Mucosa of descending colon (tissue), 3 donors: ENCODE measurements around the gene WDR37. TPM values are rescaled to one million over a fixed set of nuclear protein-coding genes. Genes with fewer than 3 reads are reported as not detected.

Experiments used
- ATAC-seq: fragments of 200-7000 bp; cut with Tn5 transposase; one replicate; pipeline ENCODE4 v1.9.1; 2020; ENCODE audit warnings: mild to moderate bottlenecking, moderate library complexity
- DNase-seq, 3 donors: peaks; one replicate each; pipeline ENCODE4 v3.0.0-alpha.2; 2020
- H3K36me3 ChIP-seq: fragments of 200-600 bp; one replicate; pipeline ENCODE4 v1.8.0; 2021; ENCODE audit warnings: low read depth, mild to moderate bottlenecking
- H3K4me1 ChIP-seq: fragments of 200-600 bp; one replicate; pipeline ENCODE4 v1.8.0; 2021; ENCODE audit warnings: low read depth, mild to moderate bottlenecking
- H3K4me3 ChIP-seq: fragments of 200-600 bp; one replicate; pipeline ENCODE4 v1.8.0; 2021; ENCODE audit warnings: mild to moderate bottlenecking
- H3K9me3 ChIP-seq: fragments of 200-600 bp; one replicate; pipeline ENCODE4 v1.8.0; 2021; ENCODE audit warnings: mild to moderate bottlenecking
- intact Hi-C, 2 donors: fragments of 100-400 bp; cut with DNase I in 1 of 2; cut with micrococcal nuclease in 1 of 2; formaldehyde crosslinking; loops; one replicate each; pipeline versions ENCODE4 v1.11.0 to v1.11.1; 2022; cut with DNase I, micrococcal nuclease
- total RNA-seq, 3 donors: library from RNA; stranded (reverse); fragmentation: NEBNext Ultra II Directional in 2 of 3; extraction: Animal tissue kit (Norgen Biotek cat#: 25700) in 2 of 3; gene quantifications; one replicate each; pipeline versions ENCODE4 v1.2.1 to v1.2.4, GENCODE V29; 2021 to 2023
- TF ChIP-seq, protein P1 (sequence below): fragments of 200-600 bp; IDR thresholded peaks from one replicate; pipeline ENCODE4 v1.8.0; 2022; ENCODE audit warnings: antibody characterized with exemption, mild to moderate bottlenecking
- donor health status: DM: no; HTN: no; CAD: no; lungs with moderate emphysema.
- donor health status: DM: no; HTN: no; CAD: no.
- donor health status: DM: no; HTN: yes; CAD: no.

WDR37 gene
- total RNA-seq, 3 donors from 2014 or later = 18.3 to 24.1 (median 20.8) TPM

DNA sequence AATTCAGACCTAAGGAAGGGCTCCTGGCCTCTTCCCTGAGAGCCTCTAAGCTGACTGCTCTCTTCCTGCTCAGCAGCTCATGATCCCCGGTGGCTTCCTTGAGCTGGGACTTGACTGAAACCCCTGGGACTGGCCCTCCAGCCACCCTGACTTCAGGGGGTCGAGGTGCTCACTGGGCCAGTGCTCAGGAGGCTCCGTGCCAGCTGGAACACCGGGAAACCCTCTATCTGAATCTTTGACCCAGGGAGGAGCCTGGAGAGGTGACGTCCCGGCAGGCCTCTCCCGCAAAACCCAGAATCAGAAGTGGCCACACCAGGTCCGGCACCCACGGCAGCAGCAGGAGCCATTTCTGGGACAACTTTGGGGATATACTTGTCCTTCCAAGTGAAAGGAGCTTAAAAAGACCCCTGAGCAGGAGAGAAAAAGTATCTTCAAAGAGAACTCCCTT is 110.7 kb downstream of the WDR37 start:
- Histone ChIP-seq H3K4me1 (no peaks in the 10 kb centered on the region), H3K4me3 (no peak overlapping the region), H3K9me3 (no peaks in the 10 kb centered on the region), H3K36me3 (no peaks in the 10 kb centered on the region)
- TF ChIP-seq, protein P1, sequence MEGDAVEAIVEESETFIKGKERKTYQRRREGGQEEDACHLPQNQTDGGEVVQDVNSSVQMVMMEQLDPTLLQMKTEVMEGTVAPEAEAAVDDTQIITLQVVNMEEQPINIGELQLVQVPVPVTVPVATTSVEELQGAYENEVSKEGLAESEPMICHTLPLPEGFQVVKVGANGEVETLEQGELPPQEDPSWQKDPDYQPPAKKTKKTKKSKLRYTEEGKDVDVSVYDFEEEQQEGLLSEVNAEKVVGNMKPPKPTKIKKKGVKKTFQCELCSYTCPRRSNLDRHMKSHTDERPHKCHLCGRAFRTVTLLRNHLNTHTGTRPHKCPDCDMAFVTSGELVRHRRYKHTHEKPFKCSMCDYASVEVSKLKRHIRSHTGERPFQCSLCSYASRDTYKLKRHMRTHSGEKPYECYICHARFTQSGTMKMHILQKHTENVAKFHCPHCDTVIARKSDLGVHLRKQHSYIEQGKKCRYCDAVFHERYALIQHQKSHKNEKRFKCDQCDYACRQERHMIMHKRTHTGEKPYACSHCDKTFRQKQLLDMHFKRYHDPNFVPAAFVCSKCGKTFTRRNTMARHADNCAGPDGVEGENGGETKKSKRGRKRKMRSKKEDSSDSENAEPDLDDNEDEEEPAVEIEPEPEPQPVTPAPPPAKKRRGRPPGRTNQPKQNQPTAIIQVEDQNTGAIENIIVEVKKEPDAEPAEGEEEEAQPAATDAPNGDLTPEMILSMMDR = no peak
- no peak for DNase-seq
- intact Hi-C loops = no loop called here
- no peak for ATAC-seq

DNA sequence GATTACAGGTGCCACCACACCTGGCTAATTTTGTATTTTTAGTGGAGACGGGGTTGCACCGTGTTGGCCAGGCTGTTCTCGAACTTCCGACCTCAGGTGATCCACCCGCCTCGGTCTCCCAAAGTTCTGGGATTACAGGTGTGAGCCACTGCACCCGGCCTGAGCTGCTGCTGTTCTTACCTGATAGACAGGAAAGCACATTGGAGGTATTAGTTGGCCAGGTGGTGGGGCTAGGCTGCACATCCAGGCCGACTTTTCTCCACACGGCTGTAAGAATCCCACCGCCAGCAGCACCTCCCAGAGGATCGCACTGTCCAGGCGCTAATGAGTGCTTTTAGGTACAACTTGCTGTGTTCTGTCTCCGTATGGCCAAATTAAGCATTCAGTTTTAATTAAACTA is 112.6 kb downstream of the WDR37 start:
- Histone ChIP-seq H3K36me3 (no peaks in the 10 kb centered on the region), H3K9me3 (no peaks in the 10 kb centered on the region), H3K4me1 (no peaks in the 10 kb centered on the region), H3K4me3 (no peak overlapping the region)
- ATAC-seq (no peak), DNase-seq (peak in 1 of 3 donors; percentile 8)
- intact Hi-C loops = no loop called here
- TF ChIP-seq, protein P1 = no peak

DNA sequence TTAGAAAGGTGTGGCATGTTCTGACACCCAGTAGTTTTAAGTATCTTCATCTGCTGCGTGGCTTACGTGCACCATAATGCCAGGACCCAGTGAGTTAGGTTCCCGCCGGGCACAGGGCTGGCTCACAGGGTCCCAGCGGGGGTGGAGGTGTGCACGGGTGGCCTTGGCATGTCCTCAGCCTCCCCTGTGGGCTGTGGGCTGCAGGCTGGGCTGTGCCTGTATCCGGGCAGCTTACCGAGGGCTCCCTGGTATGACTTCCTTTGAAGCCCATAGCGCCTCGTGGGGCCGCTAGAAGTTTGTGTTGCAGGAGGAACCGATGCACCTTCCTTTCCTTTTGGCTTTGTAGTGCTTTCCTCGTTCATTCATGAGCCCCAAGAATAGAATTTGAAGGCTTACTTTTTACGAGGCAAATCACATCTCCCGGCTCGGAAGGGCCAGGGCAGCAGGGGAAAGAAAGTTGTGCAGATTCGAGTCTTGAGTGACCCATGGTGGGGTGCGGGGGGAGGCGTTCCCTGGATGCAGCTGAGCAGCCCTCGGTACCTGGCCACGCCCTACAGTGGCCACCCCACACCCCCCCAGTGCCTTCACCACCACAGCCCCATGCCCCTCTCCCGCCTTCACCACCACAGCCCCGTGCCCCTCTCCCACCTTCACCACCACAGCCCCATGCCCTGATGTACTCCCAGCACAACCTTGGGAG is 113.2 kb downstream of the WDR37 start:
- Histone ChIP-seq H3K4me1 (no peaks in the 10 kb centered on the region), H3K36me3 (no peaks in the 10 kb centered on the region), H3K9me3 (no peaks in the 10 kb centered on the region), H3K4me3 (no peak overlapping the region)
- ATAC-seq (no peak), DNase-seq (peak in 1 of 3 donors; percentile 8)
- intact Hi-C loops = no loop called here
- TF ChIP-seq, protein P1 = no peak

DNA sequence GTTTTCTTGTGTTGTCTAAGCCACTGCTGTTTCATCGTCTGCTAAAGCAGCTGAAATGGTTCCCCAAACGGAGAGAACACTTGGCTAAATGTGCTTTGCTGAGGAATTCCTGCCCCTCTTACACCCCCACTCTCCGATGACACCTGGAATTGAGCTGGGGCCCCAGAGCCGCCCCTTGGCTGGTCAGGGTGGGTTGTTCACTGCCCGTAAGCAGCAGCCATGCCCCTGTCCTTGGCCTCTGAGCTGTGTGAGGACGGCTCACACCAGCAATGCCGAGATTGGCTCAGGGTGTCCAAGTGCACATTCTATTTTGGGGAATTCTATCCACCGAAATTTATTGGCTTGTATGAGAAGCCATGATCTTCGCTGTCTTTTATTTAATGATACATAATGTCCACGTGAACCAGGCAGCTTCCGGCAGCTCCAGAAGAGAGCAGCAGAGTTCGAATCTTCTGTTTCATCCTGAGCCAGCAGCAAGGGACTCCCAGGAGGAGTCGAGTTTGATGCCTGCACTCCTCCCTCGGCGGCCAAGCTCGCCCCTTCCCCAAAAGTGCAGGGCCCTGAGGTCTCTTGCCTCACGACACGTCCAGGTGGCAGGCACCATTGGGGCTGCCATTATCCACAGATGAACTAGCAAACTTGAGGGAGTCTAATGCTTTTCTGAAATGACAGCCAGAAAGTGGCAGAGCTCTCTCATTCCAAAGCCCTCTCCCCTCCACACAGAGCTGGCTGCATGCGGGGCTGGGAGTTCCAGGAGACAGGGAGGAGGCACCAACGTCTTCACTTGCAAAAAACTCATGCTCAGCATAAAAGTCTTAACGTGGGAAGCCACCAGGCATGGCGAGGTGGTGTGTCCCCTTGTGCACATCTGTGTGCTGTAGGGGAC is 114.0 kb downstream of the WDR37 start:
- H3K4me3 ChIP-seq = no peak overlapping the region
- no peak for ATAC-seq
- no peaks in the 10 kb centered on the region for H3K9me3 ChIP-seq
- no peaks in the 10 kb centered on the region for H3K4me1 ChIP-seq
- no peak for DNase-seq
- TF ChIP-seq, protein P1 = no peak
- intact Hi-C loops = no loop called here
- H3K36me3 ChIP-seq = no peaks in the 10 kb centered on the region

DNA sequence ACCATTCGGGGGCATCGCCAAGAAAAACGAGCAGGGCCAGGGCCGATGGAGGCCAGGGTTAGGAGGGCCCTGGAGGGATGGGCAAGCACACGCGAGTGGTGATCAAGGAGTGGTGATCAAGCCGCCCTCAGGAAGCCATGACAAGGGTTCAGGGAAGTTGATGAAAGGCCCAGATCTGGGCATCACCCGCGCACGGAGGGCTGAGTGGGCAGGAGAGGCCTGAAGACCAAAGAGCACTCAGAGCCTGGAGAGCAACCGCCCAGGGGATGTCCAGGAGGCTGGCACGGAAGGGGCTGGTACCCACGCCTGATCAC is 114.6 kb downstream of the WDR37 start:
- intact Hi-C loops = no loop called here
- ATAC-seq (no peak), DNase-seq (peak in 1 of 3 donors; percentile 4)
- H3K4me3 ChIP-seq = no peak overlapping the region
- H3K9me3 ChIP-seq = no peaks in the 10 kb centered on the region
- H3K36me3 ChIP-seq = no peaks in the 10 kb centered on the region
- no peaks in the 10 kb centered on the region for H3K4me1 ChIP-seq
- TF ChIP-seq, protein P1 = no peak
